HCT116 (cell line): ENCODE results near the gene SLC8A2. TPM values are rescaled to one million over a fixed set of nuclear protein-coding genes. Genes with fewer than 3 reads are reported as not detected.

Experiments used
- ATAC-seq: fragments of 200-7000 bp; cut with Tn5 transposase; 2 replicates; pipeline ENCODE4 v1.9.1; 2020; ENCODE audit warnings: mild to moderate bottlenecking, moderate library complexity
- BruUV-seq: library from RNA; stranded (reverse); fragments of 400-500 nt; replicated peaks from 2 replicates; lab custom pipeline; 2021; lab: Mats Ljungman, UMichigan
- CTCF ChIA-PET: fragments of 300-600 bp; sonication (Branson Sonifier 250); formaldehyde crosslinking; loops from one replicate; lab custom pipeline; 2021; ENCODE audit warnings: antibody characterized with exemption; lab: Charles Lee
- POLR2A ChIA-PET: fragments of 300-600, 350-600 bp; sonication (Branson Sonifier 250); formaldehyde crosslinking; loops from one replicate; lab custom pipeline; 2021; ENCODE audit warnings: antibody characterized with exemption; lab: Charles Lee
- RAD21 ChIA-PET, 2 experiments: fragments of 300-600 bp; sonication (Branson Sonifier 250); formaldehyde crosslinking; loops; one replicate each; lab custom pipeline; 2023; ENCODE audit warnings: low total read pairs in 2 of 2; ENCODE audit not compliant: uncharacterized antibody in 2 of 2, unreplicated experiment in 2 of 2, low non-redundant PET in 1 of 2; lab: Charles Lee
- DNase-seq: peaks from one replicate; pipeline ENCODE4 v3.0.0-alpha.2; 2010; ENCODE audit warnings: low read depth, low spot score
- H2AFZ ChIP-seq: fragments of 200-600 bp; shearing (Covaris generic), sonication (generic); 2 replicates; pipeline ENCODE4 v1.6.1; 2017; ENCODE audit warnings: low read depth, mixed run types, mixed read lengths, antibody characterized with exemption, low read length; ENCODE audit not compliant: poor library complexity, severe bottlenecking
- H3K27ac ChIP-seq: 2 replicates; pipeline ENCODE4 v1.5.1; 2012; ENCODE audit warnings: low read depth, low read length
- H3K27me3 ChIP-seq: fragments of 200-600 bp; sonication (generic); 2 replicates; pipeline ENCODE4 v1.6.1; 2016; ENCODE audit warnings: mixed run types, low read length, mixed read lengths; ENCODE audit not compliant: insufficient read depth
- H3K36me3 ChIP-seq, 2 experiments: fragments of 200-500 bp in 1 of 2; fragments of 200-600 bp in 1 of 2; sonication (Bioruptor generic) in 1 of 2; sonication (generic) in 1 of 2; 2 replicates each; pipeline versions ENCODE4 v1.5.1 to v1.6.1; 2014 to 2016; ENCODE audit warnings: low read length in 2 of 2, inconsistent platforms in 1 of 2, mixed read lengths in 1 of 2, mixed run types in 1 of 2; ENCODE audit not compliant: insufficient read depth in 2 of 2, control insufficient read depth in 1 of 2
- H3K4me1 ChIP-seq, 2 experiments: fragments of 200-600 bp in 1 of 2; sonication (generic) in 1 of 2; 2 replicates each; pipeline versions ENCODE4 v1.5.1 to v1.6.1; 2012 to 2017; ENCODE audit warnings: low read length in 2 of 2, inconsistent platforms in 1 of 2, mild to moderate bottlenecking in 1 of 2, mixed read lengths in 1 of 2, mixed run types in 1 of 2, moderate library complexity in 1 of 2; ENCODE audit not compliant: insufficient read depth in 2 of 2, control insufficient read depth in 1 of 2
- H3K4me2 ChIP-seq: fragments of 200-600 bp; sonication (generic); 2 replicates; pipeline ENCODE4 v1.6.1; 2017; ENCODE audit warnings: mixed run types, low read length, mixed read lengths
- H3K4me3 ChIP-seq, 2 experiments: fragments of 200-600 bp in 1 of 2; sonication (generic) in 1 of 2; replicated peaks in 1 of 2; 2 replicates each; pipeline ENCODE4 v1.5.1; 2011 to 2016; ENCODE audit warnings: low read length in 2 of 2, control low read depth in 1 of 2, low read depth in 1 of 2, mild to moderate bottlenecking in 1 of 2, mixed read lengths in 1 of 2, mixed run types in 1 of 2
- H3K79me2 ChIP-seq: fragments of 200-600 bp; sonication (generic); 2 replicates; pipeline ENCODE4 v1.6.1; 2017; ENCODE audit warnings: mild to moderate bottlenecking, mixed run types, low read length, moderate library complexity, mixed read lengths; ENCODE audit not compliant: insufficient read depth
- H3K9ac ChIP-seq: fragments of 200-600 bp; sonication (generic); 2 replicates; pipeline ENCODE4 v1.6.1; 2016; ENCODE audit warnings: low read length, mixed read lengths
- H3K9me2 ChIP-seq: fragments of 200-600 bp; sonication (generic), shearing (Covaris generic); 2 replicates; pipeline ENCODE4 v1.6.1; 2017; ENCODE audit warnings: mixed run types, mild to moderate bottlenecking, moderate library complexity; ENCODE audit not compliant: insufficient read depth
- H3K9me3 ChIP-seq, 2 experiments: fragments of 200-500 bp in 1 of 2; fragments of 200-600 bp in 1 of 2; sonication (Bioruptor generic) in 1 of 2; sonication (generic) in 1 of 2; 2 replicates each; pipeline ENCODE4 v1.6.1; 2014 to 2017; ENCODE audit warnings: low read length in 2 of 2, mixed read lengths in 2 of 2, inconsistent platforms in 1 of 2, low read depth in 1 of 2, mild to moderate bottlenecking in 1 of 2, mixed run types in 1 of 2, moderate library complexity in 1 of 2; ENCODE audit not compliant: control insufficient read depth in 1 of 2, insufficient read depth in 1 of 2
- H4K20me1 ChIP-seq: fragments of 200-600 bp; sonication (generic), shearing (Covaris generic); 2 replicates; pipeline ENCODE4 v1.6.1; 2017; ENCODE audit warnings: mixed run types, mild to moderate bottlenecking, moderate library complexity; ENCODE audit not compliant: insufficient read depth
- CBX3 ChIP-seq: IDR thresholded peaks from 2 replicates; pipeline ENCODE4 v1.6.1; 2012; ENCODE audit warnings: low read depth
- CEBPB ChIP-seq: IDR thresholded peaks from 2 replicates; pipeline ENCODE4 v1.6.1; 2012; ENCODE audit warnings: low read depth
- EGR1 ChIP-seq: IDR thresholded peaks from 2 replicates; pipeline ENCODE4 v1.6.1; 2012; ENCODE audit warnings: low read depth
- ELF1 ChIP-seq: IDR thresholded peaks from 2 replicates; pipeline ENCODE4 v1.6.1; 2012; ENCODE audit warnings: low read depth, borderline replicate concordance
- JUND ChIP-seq: IDR thresholded peaks from 2 replicates; pipeline ENCODE4 v1.6.1; 2012
- POLR2A ChIP-seq: IDR thresholded peaks from 2 replicates; pipeline ENCODE4 v1.7.0; 2011; ENCODE audit warnings: borderline replicate concordance; ENCODE audit not compliant: insufficient read depth, insufficient read length; ENCODE audit errors: extremely low read depth
- intact Hi-C: fragments of 100-400 bp; cut with micrococcal nuclease; formaldehyde crosslinking; loops from 2 replicates; pipeline ENCODE4 v1.10.0; 2022
- total RNA-seq: library from RNA; stranded (reverse); gene quantifications from one replicate; pipeline ENCODE4 v1.2.1, GENCODE V29; 2021; ENCODE audit not compliant: unreplicated experiment

The SLC8A2 gene
- total RNA-seq, 1 experiment from 2014 or later, result 0.98 TPM

GRCh38 chr19:47490847-47491246 is 19.2 kb upstream of the SLC8A2 start:
- Histone ChIP-seq H3K4me1 (0 out of 4 replicates have a peak, but pooled peaks cover 0 to 5% of the 10 kb centered on the region in 2 experiments), H2AFZ (no peak overlapping the region), H3K4me3 (no peak overlapping the region), H3K9ac (no peak overlapping the region), H4K20me1 (no peaks in the 10 kb centered on the region), H3K79me2 (no peaks in the 10 kb centered on the region), H3K4me2 (no peak overlapping the region), H3K36me3 (0 out of 4 replicates have a peak, but pooled peaks cover 2 to 5% of the 10 kb centered on the region in 2 experiments), H3K9me2 (no peaks in the 10 kb centered on the region), H3K9me3 (no peaks in the 10 kb centered on the region), H3K27me3 (no peaks in the 10 kb centered on the region), H3K27ac (no peak overlapping the region)
- ChIA-PET RAD21 (no interaction called here), CTCF (no interaction called here), POLR2A (no interaction called here)
- intact Hi-C loops, result no loop called here
- DNase-seq, result no peak
- TF ChIP-seq POLR2A, result no peak
- TF ChIP-seq CBX3, result no peak
- no TSS peak for BruUV-seq
- ATAC-seq, result no peak

GRCh38 chr19:47490031-47490430 is 18.3 kb upstream of the SLC8A2 start:
- H3K4me3 ChIP-seq, result no peak overlapping the region
- TF ChIP-seq EGR1, result no peak
- TF ChIP-seq CEBPB, result no peak
- no peak for TF ChIP-seq ELF1
- TF ChIP-seq CBX3, result no peak
- TF ChIP-seq JUND, result no peak
- DNase-seq, result no peak
- no peak overlapping the region for H3K4me2 ChIP-seq
- no peaks in the 10 kb centered on the region for H3K27me3 ChIP-seq
- no peaks in the 10 kb centered on the region for H3K9me2 ChIP-seq
- H3K4me1 ChIP-seq, result peaks cover 4 to 11% of the 10 kb centered on the region in 2 experiments; a peak in 2 of 4 replicates
- peaks cover 2 to 5% of the 10 kb centered on the region in 2 experiments; a peak in 1 of 4 replicates for H3K36me3 ChIP-seq
- no TSS peak for BruUV-seq
- no peak overlapping the region for H3K27ac ChIP-seq
- H3K9ac ChIP-seq, result no peak overlapping the region
- ChIA-PET POLR2A (no interaction called here), RAD21 (no interaction called here), CTCF (no interaction called here)
- H3K9me3 ChIP-seq, result no peaks in the 10 kb centered on the region
- ATAC-seq, result no peak
- intact Hi-C loops, result no loop called here
- H4K20me1 ChIP-seq, result no peaks in the 10 kb centered on the region
- H2AFZ ChIP-seq, result no peak overlapping the region
- no peaks in the 10 kb centered on the region for H3K79me2 ChIP-seq
